Cardiac fibroblast (primary cell): ENCODE measurements around the gene DPP6.

Source experiments
- DNase-seq, 2 donors: peaks; one replicate each; pipeline versions ENCODE4 v3.0.0 to v3.0.0-alpha.2; 2010; ENCODE audit warnings: low read depth in 2 of 2
- H3K4me3 ChIP-seq, 2 donors: replicated peaks in 1 of 2; 1 replicate in 1 of 2; 2 replicates in 1 of 2; pipeline ENCODE4 v1.5.1; 2011; ENCODE audit warnings: low read depth in 2 of 2, low read length in 2 of 2, mild to moderate bottlenecking in 2 of 2, moderate library complexity in 1 of 2
- CTCF ChIP-seq: IDR thresholded peaks from one replicate; pipeline ENCODE4 v1.5.1; 2011; ENCODE audit warnings: low read depth, mild to moderate bottlenecking, low read length, inconsistent platforms

Gene DPP6

GRCh38 chr7:154255324-154255723 is 203.1 kb downstream of the DPP6 start:
- TF ChIP-seq CTCF = no peak
- DNase-seq = no peak
- no peak overlapping the region for H3K4me3 ChIP-seq

DNA sequence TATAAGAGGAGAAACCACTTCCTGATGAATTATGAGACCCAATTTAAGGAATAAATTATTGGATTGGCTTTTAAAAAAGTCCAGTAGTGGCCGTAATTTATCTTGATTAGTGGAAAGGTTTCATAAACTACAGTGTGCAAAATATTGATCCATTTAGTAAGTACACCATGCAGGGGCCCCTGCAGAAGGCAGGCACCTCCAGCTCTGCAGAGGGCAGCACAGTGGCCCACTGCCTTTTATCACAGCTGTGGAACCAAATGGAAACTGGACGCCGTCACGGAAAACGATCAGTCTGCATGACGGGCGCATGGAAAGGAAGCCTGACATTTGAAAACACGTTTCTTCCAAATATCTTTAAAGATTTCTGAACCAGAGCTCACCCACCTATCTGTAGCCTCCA is 204.0 kb downstream of the DPP6 start:
- H3K4me3 ChIP-seq = no peak overlapping the region
- TF ChIP-seq CTCF = no peak
- DNase-seq = no peak

- no peak for TF ChIP-seq CTCF
- H3K4me3 ChIP-seq = no peak overlapping the region
- no peak for DNase-seq
Observed at GRCh38 chr7:154259396-154259795, 207.2 kb downstream of the DPP6 start.

GRCh38 chr7:154287356-154287755 is 235.2 kb downstream of the DPP6 start:
- TF ChIP-seq CTCF = no peak
- H3K4me3 ChIP-seq = no peak overlapping the region
- DNase-seq = no peak

- TF ChIP-seq CTCF = no peak
- no peak overlapping the region for H3K4me3 ChIP-seq
Observed at GRCh38 chr7:154289119-154289518, 236.9 kb downstream of the DPP6 start.

GRCh38 chr7:154296443-154296842 is 244.2 kb downstream of the DPP6 start:
- no peak for DNase-seq
- TF ChIP-seq CTCF = no peak
- no peak overlapping the region for H3K4me3 ChIP-seq

More at GRCh38 chr7:154289119-154289518, 236.9 kb downstream of the DPP6 start:
- no peak for DNase-seq

DNA sequence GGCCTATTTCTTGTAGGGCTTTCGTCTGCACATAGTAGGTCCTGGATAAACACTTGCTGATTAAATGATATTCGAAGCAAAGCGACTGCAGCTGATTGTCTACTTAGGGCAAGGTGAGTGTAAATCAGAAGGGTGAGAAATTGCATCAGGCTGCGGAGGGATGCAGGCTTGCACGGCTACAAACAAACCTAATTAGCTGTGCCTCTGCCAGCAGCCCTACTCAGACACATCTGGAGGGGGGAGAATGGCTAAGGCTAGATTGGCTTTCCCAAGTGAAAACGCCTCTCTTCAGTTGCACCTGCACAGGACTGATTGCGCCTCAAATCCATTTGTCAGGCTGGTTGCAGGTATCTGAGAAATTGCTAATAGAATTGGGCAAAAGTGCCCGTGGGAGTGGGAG is 247.5 kb downstream of the DPP6 start:
- TF ChIP-seq CTCF = no peak
- no peak overlapping the region for H3K4me3 ChIP-seq
- DNase-seq = no peak
